Subcutaneous adipose tissue (tissue), 4 donors: ENCODE results near the gene SLC1A1. TPM values are rescaled to one million over a fixed set of nuclear protein-coding genes. Genes with fewer than 3 reads are reported as not detected.

ENCODE experiments used
- total RNA-seq, 4 donors: library from RNA; depleted of rRNA; stranded (reverse); fragments of >200 nt; gene quantifications; one replicate each; pipeline ENCODE4 v1.1.0, GENCODE V29; 2016
- TF ChIP-seq, protein P1 (sequence below): fragments of 450-650 bp; IDR thresholded peaks from one replicate; pipeline ENCODE4 v1.5.1; 2016; ENCODE audit warnings: low read depth, mild to moderate bottlenecking, control low read depth, antibody characterized with exemption, moderate library complexity

Gene SLC1A1
- total RNA-seq, 4 donors from 2014 or later = 4.4 to 7.5 (median 5.8) TPM

DNA sequence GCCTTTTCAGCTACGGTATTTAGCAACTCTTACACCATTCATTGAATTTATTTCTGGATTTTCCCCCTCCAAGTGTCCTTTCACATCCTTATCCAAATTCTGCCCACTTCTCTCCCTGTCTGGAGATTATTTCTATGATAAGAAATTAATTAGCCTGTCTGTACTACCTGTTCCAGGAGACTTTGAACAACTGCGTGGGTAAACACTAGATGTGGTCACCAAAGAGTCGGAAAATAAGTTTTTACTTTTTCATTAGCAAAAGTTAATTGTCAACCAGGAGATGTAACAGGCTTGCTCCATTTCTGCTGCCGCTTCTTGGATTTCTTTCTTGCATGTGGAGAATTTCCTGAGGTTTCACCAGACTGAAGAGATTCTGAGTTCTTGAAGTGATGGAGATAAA is 14.0 kb downstream of the SLC1A1 start:
- TF ChIP-seq, protein P1, sequence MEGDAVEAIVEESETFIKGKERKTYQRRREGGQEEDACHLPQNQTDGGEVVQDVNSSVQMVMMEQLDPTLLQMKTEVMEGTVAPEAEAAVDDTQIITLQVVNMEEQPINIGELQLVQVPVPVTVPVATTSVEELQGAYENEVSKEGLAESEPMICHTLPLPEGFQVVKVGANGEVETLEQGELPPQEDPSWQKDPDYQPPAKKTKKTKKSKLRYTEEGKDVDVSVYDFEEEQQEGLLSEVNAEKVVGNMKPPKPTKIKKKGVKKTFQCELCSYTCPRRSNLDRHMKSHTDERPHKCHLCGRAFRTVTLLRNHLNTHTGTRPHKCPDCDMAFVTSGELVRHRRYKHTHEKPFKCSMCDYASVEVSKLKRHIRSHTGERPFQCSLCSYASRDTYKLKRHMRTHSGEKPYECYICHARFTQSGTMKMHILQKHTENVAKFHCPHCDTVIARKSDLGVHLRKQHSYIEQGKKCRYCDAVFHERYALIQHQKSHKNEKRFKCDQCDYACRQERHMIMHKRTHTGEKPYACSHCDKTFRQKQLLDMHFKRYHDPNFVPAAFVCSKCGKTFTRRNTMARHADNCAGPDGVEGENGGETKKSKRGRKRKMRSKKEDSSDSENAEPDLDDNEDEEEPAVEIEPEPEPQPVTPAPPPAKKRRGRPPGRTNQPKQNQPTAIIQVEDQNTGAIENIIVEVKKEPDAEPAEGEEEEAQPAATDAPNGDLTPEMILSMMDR = no peak

DNA sequence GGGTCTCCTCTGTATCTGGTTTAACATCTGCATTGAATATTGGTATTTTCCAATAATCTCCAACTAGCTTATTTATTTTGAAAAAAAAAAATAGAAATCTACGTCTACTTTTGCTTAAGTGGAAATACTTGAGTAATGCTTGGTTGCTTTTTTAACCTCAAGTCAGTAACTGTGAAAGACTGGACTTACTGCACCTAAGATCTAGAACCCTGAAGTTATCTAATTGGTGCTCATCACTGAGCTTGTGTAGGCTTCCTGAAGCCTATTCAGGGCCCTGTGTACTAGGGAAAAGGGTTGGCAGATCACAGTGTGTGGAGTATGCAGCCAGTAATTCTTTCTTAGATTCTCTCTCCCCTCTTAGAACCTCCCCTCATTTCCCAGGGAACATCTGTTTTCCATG is 16.2 kb downstream of the SLC1A1 start:
- TF ChIP-seq, protein P1 = no peak

DNA sequence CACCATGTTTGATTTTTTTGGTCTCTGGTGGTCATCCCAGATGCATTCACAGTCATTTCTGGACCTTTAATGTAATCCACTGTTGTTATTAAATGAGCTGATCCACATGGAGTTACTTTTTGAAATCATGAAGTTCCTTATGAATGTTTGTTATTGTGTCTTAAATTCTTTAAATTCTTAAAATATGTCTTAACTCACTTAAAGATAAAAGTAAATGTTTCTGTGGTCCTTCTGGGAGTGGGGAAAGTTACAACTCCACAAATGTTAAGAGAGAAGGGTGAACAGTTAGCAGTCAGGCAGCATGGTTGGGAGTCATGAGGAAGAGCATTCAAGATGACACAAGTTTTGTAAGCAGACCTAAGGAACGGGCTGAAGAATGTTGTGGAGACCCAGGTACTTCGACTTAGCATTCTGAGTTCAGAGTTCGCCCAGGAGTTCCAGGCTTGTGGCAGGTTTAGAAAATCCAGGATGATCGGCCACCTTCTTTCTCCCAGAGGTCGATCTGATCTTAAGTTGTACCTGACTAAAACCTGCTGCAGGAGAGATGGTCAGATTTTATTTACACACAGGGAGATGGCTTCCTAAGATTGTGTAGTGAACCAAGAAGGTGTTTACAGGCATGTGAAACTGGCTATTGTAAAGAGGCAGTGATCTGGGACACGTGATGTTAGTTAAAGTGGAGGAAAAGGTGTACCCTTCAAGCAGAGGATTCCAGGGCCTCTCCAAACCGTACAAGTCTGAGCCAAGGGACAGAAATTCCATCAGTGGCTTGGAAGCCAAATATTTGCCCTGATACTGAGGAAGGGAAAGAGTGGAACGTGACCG is 17.2 kb downstream of the SLC1A1 start:
- TF ChIP-seq, protein P1 = no peak

DNA sequence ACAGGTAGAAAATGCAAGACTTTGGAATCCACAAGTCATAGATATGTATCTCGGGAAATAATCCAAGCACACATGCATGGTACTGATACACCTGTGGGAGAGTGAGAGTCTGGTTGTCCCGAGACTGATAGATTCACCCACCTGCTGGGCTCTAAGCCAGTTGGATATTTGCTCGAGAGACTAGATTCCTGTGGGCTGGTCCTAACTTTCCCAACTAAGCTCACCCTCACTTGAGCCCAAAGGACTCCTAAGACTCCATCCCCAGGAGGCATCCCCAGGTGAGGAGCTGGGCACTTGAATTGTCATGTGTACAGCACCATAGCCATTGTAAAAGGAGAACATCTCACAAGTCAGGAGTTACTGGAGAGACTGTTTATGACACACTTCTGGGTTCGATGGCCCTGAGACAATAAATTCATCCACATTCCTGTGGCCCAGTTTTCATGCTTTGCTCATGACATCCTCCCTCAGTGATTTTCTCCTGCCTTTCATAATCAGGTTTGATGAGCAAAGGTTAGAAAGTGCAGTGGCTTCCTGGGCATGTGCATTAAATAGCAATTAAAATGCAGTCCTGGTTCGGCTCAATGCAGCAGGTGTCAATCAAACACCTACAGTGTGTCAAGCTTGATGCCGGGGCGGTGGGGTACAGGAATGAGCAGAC is 18.1 kb downstream of the SLC1A1 start:
- TF ChIP-seq, protein P1 = no peak

DNA sequence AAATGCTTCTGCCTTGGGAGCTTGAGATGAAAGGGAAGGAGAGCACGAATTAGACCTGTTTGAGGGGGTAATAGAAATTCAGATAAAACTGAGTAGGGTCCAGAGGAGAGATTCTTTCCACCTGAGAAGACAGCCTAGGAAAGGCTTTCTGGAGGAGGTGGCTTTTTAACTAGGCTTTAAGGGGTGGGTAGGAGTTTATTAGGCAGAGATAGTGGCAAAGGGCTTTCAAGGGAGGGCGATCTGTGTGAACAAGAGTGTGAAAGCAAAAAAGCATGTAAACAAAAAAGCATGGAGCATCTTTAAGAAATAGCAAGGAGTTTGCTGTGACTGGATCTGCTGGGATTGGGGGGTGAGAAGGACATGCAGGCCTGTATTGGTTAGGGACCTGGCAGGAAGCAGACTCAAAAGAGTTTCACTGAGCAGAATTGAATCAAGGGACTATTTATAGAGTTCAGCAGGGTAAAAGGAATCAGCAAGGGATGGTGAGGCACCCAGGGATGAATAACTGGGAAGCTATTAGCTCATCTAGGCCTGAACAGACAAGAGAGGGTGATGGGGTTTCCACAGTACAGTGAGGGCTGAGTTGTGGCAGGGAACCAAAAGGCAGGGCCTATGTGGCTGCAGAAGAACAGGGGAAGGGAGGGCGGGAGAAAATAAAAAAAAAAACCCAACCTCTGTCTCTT is 18.8 kb downstream of the SLC1A1 start:
- TF ChIP-seq, protein P1 = no peak

DNA sequence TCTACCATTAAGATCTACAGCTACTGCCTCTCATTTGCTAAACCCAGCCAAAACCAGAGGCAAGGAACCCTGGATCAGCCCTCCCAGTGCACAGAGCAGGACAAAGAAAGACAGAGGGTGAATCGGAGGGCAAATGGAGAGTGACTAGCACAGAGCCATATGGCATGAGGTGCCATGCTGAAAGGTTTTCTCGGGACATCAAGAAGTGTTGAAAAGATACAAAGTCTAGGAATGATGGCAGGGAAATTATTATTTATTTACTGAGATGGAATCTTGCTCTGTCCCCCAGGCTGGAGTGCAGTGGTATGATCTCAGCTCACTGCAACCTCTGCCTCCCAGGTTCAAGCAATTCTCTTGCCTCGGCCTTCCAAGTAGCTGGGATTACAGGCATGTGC is 19.3 kb downstream of the SLC1A1 start:
- TF ChIP-seq, protein P1 = no peak
